A549 (cell line): Measurements from ENCODE around the gene NEURL2.

Experiments used
- CEBPB ChIP-seq, 2 experiments: fragments of >200 bp in 1 of 2; sonication (Bioruptor Twin) in 1 of 2; formaldehyde crosslinking in 1 of 2; IDR thresholded peaks; 2 replicates each; pipeline ENCODE4 v1.6.1; 2012 to 2016
- EP300 ChIP-seq, 2 experiments: fragments of >200 bp; sonication (Bioruptor Twin); formaldehyde crosslinking; IDR thresholded peaks; 2 replicates in 1 of 2; 3 replicates in 1 of 2; pipeline ENCODE4 v1.6.1; 2016 to 2017
- FOSL2 ChIP-seq, 2 experiments: fragments of 450-650 bp in 1 of 2; fragments of >200 bp in 1 of 2; sonication (Bioruptor Twin) in 1 of 2; formaldehyde crosslinking; IDR thresholded peaks; 2 replicates each; pipeline versions ENCODE4 v1.5.0 to v1.6.1; 2016 to 2020; ENCODE audit warnings: mild to moderate bottlenecking in 1 of 2, moderate library complexity in 1 of 2
- JUNB ChIP-seq: fragments of >200 bp; sonication (Bioruptor Twin); formaldehyde crosslinking; IDR thresholded peaks from 2 replicates; pipeline ENCODE4 v1.6.1; 2016
- KDM1A ChIP-seq: fragments of 200-600 bp; sonication (generic); IDR thresholded peaks from 2 replicates; pipeline ENCODE4 v1.6.1; 2016; ENCODE audit warnings: low read depth, mild to moderate bottlenecking
- MAX ChIP-seq: IDR thresholded peaks from 2 replicates; pipeline ENCODE4 v1.6.1; 2012
- PBX3 ChIP-seq: IDR thresholded peaks from 2 replicates; pipeline ENCODE4 v1.6.1; 2012
- POLR2A ChIP-seq: IDR thresholded peaks from 2 replicates; pipeline ENCODE4 v1.6.1; 2012; ENCODE audit warnings: mild to moderate bottlenecking, low read length
- RARB ChIP-seq: fragments of 250-450 bp; sonication (Bioruptor Pico); IDR thresholded peaks from 2 replicates; pipeline ENCODE4 v1.8.0; 2021; ENCODE audit warnings: mild to moderate bottlenecking, moderate library complexity
- RFX5 ChIP-seq: fragments of 450-650 bp; IDR thresholded peaks from 2 replicates; pipeline ENCODE4 v1.7.1; 2014; ENCODE audit warnings: antibody characterized with exemption, mild to moderate bottlenecking, moderate library complexity
- TF ChIP-seq, protein P1 (sequence below): fragments of >200 bp; sonication (Bioruptor Twin); formaldehyde crosslinking; IDR thresholded peaks from 3 replicates; pipeline ENCODE4 v1.5.1; 2016
- TF ChIP-seq, protein P2 (sequence below): fragments of 200-600 bp; sonication (generic); IDR thresholded peaks from 2 replicates; pipeline ENCODE4 v1.6.1; 2016; ENCODE audit warnings: antibody characterized with exemption, mild to moderate bottlenecking, moderate library complexity
- TF ChIP-seq, protein P3 (sequence below): fragments of >200 bp; sonication (Bioruptor Twin); formaldehyde crosslinking; IDR thresholded peaks from 3 replicates; pipeline ENCODE4 v1.6.1; 2016

DNA sequence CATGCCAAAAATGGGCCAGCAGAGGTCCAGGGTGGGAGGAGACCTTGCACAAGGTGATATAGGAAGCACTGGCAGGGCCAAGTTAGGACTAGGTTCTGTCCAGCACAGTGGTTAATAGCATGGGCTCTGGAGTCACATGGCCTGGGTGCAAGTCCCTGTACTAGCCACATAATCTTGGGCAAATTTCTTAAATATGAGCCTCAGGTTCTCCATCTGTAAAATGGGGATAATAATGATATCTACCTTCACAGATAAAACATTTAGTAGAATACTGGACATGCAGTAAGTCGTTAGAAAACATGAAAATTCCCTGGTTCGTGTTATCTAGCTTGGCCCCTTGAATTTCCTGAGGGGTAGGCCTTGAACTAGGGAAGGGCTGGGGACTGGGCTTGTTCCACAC is 6.3 kb upstream of the NEURL2 start:
- TF ChIP-seq CEBPB (IDR thresholded peaks at IDR 0.05) (no peak), KDM1A (no peak), MAX (no peak), RFX5 (no peak), JUNB (no peak), RARB (CRISPR knock-in tag) (no peak), POLR2A (no peak), PBX3 (no peak), EP300 (IDR thresholded peaks at IDR 0.05) (no peak), FOSL2 (IDR thresholded peaks at IDR 0.05) (no peak), FOSL2 (CRISPR knock-in tag; IDR thresholded peaks at IDR 0.05) (no peak)
- TF ChIP-seq, protein P1, sequence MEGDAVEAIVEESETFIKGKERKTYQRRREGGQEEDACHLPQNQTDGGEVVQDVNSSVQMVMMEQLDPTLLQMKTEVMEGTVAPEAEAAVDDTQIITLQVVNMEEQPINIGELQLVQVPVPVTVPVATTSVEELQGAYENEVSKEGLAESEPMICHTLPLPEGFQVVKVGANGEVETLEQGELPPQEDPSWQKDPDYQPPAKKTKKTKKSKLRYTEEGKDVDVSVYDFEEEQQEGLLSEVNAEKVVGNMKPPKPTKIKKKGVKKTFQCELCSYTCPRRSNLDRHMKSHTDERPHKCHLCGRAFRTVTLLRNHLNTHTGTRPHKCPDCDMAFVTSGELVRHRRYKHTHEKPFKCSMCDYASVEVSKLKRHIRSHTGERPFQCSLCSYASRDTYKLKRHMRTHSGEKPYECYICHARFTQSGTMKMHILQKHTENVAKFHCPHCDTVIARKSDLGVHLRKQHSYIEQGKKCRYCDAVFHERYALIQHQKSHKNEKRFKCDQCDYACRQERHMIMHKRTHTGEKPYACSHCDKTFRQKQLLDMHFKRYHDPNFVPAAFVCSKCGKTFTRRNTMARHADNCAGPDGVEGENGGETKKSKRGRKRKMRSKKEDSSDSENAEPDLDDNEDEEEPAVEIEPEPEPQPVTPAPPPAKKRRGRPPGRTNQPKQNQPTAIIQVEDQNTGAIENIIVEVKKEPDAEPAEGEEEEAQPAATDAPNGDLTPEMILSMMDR, result no peak
- TF ChIP-seq, protein P2, sequence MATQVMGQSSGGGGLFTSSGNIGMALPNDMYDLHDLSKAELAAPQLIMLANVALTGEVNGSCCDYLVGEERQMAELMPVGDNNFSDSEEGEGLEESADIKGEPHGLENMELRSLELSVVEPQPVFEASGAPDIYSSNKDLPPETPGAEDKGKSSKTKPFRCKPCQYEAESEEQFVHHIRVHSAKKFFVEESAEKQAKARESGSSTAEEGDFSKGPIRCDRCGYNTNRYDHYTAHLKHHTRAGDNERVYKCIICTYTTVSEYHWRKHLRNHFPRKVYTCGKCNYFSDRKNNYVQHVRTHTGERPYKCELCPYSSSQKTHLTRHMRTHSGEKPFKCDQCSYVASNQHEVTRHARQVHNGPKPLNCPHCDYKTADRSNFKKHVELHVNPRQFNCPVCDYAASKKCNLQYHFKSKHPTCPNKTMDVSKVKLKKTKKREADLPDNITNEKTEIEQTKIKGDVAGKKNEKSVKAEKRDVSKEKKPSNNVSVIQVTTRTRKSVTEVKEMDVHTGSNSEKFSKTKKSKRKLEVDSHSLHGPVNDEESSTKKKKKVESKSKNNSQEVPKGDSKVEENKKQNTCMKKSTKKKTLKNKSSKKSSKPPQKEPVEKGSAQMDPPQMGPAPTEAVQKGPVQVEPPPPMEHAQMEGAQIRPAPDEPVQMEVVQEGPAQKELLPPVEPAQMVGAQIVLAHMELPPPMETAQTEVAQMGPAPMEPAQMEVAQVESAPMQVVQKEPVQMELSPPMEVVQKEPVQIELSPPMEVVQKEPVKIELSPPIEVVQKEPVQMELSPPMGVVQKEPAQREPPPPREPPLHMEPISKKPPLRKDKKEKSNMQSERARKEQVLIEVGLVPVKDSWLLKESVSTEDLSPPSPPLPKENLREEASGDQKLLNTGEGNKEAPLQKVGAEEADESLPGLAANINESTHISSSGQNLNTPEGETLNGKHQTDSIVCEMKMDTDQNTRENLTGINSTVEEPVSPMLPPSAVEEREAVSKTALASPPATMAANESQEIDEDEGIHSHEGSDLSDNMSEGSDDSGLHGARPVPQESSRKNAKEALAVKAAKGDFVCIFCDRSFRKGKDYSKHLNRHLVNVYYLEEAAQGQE, result no peak
- TF ChIP-seq, protein P3, sequence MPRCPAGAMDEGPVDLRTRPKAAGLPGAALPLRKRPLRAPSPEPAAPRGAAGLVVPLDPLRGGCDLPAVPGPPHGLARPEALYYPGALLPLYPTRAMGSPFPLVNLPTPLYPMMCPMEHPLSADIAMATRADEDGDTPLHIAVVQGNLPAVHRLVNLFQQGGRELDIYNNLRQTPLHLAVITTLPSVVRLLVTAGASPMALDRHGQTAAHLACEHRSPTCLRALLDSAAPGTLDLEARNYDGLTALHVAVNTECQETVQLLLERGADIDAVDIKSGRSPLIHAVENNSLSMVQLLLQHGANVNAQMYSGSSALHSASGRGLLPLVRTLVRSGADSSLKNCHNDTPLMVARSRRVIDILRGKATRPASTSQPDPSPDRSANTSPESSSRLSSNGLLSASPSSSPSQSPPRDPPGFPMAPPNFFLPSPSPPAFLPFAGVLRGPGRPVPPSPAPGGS, result no peak
